Activated CD4-positive, alpha-beta T cell treated with anti-CD3 and anti-CD28 coated beads, Interleukin-10, Interleukin-2, amounts not matched to agents 100 ng/mL and 50 ng/mL, durations not matched to agents 16 hours and 8 hours (primary cell): ENCODE measurements around the gene ANKRD17.

Experiments used
- DNase-seq: peaks from one replicate; pipeline ENCODE4 v3.0.0-alpha.2; 2020

ANKRD17 gene

DNA sequence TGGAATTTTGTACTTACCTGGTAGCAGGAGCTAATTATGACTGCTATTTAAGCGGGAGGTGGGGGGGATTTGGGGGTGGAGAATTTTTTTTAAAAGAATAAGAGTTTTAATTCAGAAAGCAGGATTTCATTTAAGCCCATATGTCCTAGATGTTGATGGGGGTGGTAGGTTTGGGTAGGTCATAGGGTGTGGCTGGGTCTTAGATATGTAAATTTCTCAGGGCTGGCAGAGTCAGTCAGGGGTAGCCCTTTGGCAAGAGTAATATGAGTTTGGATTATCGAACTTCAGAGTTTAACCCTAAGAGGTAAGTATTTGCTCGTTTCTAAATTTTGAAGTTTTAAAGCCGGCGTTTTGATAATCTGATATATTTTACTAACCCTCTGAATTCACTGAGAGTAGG, 153.9 kb downstream of the ANKRD17 start:
- DNase-seq: no peak

DNA sequence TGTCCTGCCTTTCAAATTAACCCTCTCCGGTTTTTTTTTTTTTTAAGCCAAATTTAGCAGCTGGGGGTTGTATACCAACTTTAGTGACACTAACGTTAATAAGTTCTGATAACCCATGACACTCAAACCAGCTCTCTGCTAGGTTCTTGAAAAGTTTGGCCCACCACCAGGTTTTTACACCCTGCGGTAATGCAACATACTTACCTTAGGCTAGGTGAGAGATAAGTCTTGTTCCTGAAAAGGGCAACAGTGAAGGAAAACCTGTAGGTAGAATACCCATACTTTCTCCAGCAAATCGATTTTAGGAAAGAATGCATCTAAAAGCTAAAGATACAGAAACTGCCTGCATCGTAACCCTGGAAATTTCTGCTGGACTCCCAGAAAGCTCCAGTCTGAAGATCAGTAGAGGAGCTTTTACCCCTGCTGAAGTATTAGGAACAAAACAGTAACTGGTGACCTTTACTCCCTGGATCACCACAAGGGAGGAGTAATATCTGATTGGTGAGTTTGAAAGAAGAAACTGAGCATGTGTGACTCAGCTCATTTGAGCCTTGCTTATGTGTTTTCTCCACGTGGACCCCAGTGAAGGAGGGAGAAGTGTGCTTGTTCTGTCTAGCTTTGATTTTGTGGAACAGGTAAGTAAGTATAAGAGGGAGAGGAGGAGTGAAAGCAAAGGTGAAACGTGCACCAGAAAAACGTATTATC, 154.6 kb downstream of the ANKRD17 start:
- no peak for DNase-seq

DNA sequence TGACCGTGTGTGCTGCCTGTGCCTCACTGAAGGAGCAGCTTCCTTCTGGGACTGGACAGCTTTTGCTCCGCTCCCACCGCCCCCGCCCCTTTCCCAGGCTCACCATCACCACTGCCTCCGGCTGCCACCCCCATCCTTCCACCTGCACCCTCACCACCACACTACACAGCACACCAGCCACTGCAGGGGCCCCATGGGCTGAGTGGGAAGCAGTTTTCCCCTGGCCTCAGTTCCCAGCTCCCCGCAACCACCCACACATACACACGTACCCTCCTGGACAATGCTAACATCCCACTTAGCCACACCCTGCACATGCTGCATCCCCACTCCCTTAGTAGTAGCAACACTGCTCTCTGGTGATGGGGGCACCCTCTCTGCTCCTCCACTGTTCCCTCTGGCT, 159.5 kb downstream of the ANKRD17 start:
- no peak for DNase-seq

DNA sequence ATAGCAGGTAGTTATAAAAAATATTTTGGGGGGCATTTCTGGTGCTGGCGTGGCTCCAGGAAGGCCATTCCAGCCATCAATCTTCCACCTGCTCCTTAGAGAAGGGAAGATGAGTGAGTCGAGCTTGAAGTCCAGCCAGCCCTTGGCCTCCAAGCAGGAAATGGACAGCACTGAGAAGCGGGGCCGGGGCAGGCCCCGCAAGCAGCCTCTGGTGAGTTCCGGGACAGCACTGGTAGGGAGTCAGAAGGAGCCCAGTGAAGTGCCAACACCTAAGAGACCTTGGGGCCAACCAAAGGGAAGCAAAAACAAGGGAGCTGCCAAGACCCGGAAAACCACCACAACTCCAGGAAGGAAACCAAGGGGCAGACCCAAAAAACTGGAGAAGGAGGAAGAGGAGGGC, 159.9 kb downstream of the ANKRD17 start:
- DNase-seq: no peak

DNA sequence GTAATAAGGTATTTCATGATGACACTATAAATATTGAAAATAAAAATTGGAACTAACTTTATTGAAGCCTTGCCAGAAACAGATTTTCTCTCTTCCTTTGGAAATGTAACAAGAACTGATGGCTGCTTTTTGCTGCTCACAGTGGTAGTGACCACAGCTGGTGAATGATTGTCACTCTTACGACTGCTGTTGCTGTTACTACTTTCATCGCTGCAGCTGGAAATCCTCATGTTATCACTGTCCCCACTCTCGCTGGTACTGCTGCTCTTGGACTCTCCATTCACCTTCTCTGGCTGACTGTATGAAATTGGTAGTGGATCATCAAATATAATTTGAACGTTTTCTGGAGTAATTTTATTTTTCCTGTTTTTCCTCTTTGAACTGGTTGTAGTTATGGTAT, 160.6 kb downstream of the ANKRD17 start:
- no peak for DNase-seq

DNA sequence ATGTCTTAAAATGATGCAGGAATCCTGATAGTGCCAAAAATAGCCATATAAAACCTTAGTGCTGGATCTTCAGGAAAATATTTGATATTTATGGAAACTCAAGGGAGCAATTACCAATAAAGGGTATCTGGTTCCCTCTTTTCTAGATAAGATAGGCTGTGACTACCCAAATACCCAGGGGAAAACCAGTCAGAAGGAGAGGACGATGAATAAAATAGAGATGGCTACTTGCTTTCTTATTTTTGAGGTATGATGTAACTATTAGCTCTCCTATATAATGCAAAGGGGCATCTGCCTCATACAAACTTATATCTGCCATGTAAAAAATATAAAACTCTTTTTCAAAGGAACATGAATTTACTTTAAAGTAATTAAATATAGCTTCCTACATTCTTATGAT, 165.7 kb downstream of the ANKRD17 start:
- DNase-seq: no peak

DNA sequence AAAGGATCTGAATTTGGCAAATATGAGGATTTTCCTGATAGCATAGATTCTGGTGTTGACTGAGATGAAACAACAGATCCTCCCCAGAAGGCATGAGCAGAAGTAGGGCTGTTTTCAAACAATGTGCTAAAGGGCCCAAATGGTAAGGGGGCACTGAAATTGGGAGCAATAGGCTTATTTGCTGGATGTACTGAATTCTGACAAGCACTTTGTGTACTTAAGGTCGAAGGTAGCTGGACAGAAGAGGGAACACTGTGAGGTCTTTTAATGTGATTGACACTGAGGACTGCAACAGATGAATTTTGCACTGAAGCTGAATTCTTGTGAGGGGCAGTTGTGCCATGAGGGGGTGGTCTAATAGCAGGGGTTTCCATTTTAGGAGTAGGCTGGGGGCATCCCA, 167.9 kb downstream of the ANKRD17 start:
- DNase-seq: no peak

DNA sequence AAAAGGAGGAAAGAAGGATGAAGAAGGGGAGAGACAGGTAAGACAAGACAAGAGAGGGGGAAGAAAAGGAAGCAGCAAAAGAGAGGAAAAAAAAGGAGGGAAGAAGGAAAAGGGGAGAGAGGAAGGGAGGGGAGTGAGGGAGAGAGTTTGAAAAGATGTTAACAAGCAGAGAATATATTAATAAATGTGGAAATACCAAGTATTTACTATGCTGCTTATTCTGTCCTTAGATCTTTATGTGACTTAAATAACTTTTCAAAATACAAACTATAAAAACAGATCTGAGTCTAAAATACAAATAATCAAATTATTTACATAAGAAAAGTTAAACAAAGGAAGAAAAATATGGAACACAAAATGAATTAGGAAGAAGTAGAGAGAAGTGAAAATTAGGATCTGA, 170.7 kb downstream of the ANKRD17 start:
- DNase-seq: no peak

DNA sequence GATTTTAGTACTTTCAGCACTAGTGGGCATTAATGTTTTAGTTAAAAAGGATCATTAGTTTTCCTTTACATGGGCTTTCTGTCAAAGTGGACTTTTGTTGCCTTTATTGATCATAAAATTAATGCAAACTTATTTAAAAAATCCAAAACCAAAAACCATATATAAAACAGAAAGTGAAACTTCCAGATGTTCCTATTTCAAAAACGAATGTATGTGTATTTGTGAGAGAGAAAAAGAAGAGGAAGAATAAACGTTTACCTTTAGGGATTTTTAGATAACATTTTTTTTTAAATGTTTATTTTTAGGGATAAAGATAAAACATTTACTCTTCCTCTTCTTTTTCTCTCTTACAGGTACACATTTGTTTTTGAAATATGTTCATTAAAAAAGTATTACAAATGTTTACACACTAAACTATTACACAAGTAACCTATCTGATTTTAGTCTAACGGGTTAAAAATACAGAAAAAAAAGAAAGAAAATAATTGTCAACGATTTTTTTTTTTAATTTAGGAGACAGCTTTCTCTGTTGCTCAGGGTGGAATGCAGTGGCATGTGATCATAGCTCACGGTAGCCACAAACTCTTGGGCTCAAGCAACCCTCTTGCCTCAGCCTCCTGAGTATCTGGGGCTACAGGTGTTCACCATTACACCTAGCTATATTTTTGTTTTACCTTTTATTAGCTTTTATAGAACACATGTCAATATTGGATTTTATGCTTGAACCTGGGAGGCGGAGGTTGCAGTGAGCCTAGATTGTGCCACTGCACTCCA, 172.3 kb downstream of the ANKRD17 start:
- no peak for DNase-seq

DNA sequence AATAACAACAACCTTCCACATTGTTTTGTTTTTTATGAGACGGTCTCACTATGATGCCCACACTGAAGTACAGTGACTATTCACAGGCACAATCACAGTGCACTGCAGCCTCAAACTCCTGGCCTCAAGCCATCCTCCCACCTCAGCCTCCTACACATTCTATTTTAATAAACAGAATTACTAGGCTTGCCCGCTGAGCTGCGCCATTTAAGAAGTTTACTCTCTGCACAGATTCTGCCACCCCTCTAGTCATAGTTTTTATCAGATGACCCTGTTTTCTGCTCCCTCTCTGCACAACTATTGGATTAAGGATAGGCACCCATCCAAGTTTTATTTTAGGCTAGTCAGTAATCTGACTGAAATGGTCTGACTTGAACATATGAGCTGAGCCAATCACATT, 177.8 kb downstream of the ANKRD17 start:
- DNase-seq: no peak

DNA sequence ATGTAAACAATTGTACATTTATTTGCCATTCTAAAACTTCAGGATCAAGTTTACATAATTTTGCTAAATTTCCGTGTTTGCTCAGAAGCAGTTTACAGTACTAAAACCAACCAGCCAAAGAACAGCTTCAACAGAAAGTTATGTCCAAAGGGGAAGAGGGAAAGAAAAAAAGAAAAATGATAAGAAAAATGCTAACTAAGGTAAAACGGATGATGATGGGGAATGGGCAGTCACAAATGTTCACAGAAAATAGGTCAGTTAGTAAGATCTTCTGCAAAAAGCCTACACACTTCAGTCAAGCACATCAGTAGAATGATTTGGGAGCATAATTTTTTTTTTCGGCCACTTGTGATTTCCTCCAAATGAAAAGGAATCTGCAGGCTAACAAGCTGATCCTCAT, 182.8 kb downstream of the ANKRD17 start:
- no peak for DNase-seq

DNA sequence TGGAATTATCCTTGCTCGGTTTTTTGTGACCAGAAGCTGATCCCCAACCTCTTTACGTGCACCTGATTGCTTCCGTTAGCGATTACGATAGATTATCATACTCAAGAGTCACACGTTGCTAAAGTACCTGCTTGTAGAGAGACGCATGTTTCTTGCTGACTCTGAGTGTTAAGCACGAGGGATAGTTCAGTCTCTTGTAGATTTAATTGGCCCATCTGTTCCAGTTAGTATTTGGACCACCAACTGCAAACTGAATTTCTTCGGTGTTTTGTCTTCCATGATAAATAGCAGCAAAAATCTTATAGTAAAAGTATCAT, 188.6 kb downstream of the ANKRD17 start:
- no peak for DNase-seq

DNA sequence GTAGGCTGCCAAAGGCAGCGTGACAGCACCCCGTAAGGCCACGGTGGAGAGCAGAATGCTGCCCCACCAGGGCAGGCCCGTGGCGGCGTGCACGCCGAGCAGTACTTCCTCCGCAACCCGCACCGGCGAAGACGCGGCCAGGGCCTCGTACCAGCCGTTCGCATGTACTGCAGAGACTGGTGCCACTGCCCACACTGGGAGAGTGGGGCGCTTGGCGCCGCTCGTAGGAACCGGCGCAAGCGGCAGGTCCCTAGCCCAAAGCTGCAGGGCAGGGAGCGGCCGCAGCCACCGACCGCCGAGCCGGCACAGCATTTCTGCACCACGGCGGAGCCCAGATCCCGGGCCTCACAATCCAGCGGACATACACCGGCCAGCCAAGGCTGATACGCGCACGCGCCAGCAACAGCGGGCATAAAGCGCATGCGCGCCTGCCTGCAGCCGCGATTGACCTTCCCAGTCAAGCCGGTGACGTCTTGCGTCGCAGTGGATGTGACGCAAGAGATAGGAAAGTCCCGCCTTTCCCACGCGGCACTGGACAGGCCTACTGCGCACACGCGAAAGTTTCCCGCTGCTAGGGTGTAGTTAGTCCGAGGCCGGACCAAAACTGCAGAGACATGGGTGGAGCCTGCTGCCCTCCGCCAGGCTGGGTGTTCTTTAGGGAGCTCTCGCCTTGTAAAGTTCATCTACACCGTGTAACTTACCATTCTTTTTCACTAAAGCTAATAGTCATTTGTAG, 189.1 kb downstream of the ANKRD17 start, which contains the start of gene COX18:
COX18 (minus strand) TSS at position 379 of the 736 bp plus-strand sequence; CDS start at position 312, 67 bp downstream.
- peak; percentile 98 for DNase-seq

DNA sequence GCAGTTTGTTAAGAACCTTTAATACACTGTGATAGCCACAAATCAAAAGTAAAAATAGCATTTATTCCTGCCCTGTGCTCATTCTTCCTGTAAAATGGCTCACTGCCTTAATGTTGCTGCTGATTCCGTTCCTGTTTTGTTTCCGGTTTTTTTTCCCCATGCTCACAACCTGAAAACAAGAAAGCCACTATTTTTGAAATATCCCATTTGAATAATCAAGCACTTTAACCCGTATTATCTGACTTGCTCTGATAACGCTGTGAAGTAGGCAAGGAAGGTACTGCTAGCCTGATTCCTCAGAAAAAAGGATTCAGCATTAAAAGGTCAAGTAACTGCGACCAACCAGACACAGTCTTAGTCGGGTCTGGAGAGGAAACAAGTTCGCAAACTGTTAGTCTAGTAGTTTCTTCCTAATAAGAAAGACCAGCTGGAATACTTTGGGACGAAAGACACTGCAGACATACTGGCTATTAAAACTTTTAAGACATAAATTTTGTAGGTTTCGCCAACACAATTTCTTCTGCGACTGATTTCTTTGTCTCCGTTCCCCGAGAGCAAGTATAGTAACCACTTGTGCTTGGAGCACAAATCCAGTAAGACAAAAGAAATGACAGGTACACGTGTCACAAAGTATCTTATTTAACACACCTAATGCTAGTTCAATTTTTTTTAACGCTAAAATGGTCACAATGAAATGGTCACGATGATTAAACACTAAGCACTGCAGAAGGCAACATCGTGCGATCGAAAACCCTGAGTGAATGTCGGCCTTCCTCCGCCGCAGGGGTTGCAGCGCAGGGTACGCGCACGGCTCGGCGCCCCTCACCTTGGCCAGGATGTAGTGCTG, 189.9 kb downstream of the ANKRD17 start:
- peak; percentile 58 for DNase-seq

DNA sequence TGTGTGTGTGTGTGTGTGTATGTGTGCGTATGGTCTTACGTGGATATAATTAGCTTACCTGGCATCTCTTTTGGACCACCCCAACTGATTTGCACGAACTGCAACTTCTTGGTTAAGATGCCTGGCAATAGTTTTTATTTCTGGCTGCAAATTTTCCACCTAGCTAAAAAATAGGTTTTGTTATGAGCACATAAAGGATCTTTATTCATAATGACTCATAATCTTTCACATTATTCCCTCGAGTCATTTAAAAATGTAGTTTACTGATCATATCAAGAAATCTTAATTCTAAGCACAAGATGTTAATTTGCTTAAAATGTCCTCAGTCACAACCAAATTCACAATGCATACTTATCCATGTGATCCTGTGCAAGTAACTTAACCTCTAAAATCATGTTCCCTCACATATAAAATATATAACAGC, 190.6 kb downstream of the ANKRD17 start:
- DNase-seq: peak; percentile 78

DNA sequence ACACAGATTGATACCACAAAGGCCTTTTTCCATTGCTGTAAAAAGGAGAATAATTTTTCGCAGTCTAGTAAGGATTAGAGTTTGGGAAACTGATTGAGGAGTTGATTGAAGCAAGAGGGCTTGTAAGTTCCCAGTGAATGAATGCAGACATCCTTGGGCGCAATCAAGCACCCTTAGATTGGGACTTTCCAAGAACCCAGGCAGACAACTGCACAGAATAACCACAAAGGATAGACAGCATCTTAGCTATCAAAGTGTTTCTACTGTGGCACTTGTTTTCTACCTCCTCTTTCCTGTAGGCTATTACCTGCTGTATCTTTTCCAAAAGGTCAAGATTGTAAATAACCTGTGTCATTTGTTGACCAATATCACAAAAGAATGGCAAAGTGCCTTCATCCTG, 191.7 kb downstream of the ANKRD17 start:
- DNase-seq: peak; percentile 58

DNA sequence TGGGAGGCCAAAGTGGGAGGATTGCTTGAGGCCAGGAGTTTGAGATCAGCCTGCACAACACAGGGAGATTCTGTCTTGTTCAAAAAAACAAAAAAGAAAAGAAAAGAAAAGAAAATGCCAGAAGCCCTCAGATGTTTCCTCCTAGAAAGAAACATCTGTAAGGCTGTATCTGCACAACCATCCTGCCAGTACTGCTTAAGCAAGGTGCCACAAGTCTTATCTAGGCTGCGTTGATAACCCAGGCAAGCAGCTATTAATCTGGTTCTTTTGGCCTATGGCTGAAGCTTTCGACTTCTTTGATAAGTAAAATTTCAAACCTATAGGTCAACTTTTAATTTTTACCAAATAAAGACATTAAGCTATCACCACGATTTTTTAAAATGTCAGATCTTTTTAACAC, 192.2 kb downstream of the ANKRD17 start:
- no peak for DNase-seq

DNA sequence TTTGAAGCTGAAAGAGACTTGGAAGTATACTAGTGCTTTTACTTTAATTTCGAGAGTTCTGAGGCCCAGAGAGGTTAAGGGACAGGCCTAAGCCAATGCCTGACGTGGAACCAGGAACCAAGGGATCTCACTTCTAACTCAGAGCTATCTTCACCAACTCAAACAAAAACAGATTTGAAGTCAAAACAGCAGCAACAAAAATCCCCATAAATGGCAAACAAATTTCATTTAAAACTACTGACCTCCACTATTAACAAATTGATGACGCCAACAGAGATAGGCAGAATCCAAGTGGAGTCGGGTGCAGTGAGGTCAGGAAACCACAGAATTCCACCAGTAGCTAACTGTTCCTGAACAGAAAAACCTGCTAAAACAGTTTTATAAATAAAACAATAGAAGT, 194.1 kb downstream of the ANKRD17 start:
- no peak for DNase-seq

DNA sequence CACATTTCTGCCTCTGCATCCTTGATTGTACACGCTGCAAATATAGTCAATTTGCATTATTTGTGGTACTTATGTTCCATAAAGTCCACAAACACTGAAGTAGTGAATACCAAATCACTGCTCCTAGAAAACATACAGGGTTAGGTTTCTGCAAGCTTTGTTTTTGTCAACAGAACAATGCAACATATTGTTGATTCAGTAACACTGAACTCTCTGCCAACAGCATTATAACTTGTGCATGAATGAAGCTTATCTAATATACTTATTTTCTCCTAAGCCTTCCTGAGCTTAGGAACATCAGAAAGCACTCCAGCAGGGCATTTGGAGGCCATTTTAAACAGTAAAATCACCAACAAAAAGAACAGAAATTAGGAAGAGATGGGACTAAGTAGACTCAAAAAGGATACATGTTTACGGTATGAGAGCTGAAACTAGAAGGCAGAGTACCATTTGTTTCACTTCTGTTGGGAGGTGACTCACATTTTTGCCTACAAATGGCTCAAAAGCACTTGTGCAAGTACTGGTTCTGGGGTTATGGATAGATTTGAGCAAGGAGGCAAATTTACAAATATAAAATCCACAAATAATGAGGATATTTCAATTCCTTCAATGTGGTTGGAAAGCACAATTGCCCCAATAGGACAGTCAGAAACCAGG, 203.2 kb downstream of the ANKRD17 start:
- DNase-seq: peak; percentile 35

DNA sequence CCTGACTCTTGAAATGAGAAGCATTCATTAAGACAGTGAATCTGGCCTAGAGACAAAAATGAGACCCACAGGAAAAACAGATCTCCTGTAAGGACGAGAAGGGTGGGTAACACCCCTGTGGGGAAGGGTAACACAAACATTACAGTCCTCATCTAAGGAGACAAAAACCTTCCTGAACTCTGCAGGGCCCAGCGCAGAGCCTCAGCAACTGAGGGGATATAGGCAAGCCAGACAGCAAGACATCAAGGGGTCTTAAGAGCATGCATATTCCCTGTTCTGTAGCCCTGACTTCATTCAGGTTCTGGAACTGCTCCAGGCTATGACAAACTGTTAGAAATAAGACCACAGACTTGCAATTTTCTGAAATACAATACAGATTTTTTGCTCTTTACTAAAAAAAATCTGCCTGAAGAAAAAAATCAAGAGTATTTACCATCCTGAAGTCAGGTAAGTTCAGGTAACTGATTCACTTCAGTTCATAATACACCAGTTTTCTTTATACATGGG, 204.6 kb downstream of the ANKRD17 start:
- no peak for DNase-seq

DNA sequence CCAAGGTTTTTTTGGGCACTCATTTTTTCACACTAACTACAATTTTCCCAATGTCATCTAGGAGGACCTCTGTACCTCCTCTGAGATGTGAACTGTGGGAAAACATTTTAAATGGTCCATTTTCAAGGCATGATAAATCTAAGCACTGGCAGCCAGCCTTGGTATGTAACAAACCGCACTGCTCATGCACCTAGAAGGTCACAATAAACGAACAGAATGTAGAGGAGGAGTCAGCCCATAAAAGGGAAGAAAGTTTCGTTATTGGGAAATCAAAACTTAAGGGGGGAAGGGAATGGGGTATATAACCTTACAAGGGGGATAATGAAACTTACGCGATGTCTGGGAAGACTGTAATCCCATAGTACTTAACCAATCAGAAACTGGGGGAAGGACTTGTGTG, 205.5 kb downstream of the ANKRD17 start:
- DNase-seq: no peak

DNA sequence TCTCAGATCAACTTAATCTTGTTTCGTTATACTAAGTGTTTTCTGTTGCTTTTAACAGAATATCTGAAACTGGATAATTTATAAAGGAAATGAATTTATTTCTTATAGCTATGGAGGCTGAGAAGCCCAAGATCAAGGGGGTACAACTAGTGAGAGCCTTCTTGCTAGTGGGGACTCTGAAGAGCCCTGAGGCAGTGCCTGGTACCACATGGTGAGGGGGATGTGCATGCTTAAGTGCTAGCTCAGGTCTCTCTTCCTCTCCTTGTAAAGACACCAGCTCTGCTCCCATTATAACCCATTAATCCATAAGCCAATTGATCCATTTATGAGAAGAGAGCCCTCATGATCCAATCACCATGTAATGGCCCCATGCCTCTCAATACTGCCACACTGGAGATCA, 207.0 kb downstream of the ANKRD17 start:
- no peak for DNase-seq
